ENCODE results near the gene NKX2-4. TPM values are rescaled to one million over a fixed set of nuclear protein-coding genes. Genes with fewer than 3 reads are reported as not detected.
A peak's percentile ranks its signal among the peaks of the same experiment; 100 is the strongest.

NKX2-4 gene
- polyA plus RNA-seq, 3 donors, result not detected

DNA sequence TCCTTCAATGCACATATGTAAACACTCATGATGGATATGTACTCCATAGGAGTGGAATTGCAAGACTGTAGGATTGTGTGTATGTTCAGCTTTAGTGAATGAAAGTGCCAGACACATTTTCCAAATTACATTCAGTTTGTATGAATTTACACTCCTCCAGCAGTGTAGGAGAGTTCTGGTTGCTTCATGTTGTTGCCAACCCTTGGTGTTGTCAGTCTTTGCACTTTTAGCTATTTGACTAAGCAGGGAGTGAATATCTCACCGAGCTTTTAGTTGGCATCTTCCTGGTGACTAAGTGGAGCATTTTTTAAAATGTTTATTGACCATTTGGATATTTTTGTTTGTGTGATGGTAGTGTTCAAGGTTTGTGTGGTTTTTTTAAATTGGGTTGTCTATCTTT lies 23.9 kb downstream of the NKX2-4 start:
- peaks cover 93% of the 10 kb centered on the region for H4K20me1 ChIP-seq (ENCODE audit: insufficient read depth, low read length)
- TF ChIP-seq, protein P1, sequence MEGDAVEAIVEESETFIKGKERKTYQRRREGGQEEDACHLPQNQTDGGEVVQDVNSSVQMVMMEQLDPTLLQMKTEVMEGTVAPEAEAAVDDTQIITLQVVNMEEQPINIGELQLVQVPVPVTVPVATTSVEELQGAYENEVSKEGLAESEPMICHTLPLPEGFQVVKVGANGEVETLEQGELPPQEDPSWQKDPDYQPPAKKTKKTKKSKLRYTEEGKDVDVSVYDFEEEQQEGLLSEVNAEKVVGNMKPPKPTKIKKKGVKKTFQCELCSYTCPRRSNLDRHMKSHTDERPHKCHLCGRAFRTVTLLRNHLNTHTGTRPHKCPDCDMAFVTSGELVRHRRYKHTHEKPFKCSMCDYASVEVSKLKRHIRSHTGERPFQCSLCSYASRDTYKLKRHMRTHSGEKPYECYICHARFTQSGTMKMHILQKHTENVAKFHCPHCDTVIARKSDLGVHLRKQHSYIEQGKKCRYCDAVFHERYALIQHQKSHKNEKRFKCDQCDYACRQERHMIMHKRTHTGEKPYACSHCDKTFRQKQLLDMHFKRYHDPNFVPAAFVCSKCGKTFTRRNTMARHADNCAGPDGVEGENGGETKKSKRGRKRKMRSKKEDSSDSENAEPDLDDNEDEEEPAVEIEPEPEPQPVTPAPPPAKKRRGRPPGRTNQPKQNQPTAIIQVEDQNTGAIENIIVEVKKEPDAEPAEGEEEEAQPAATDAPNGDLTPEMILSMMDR (IDR thresholded peaks at IDR 0.05), result no peak
- H3K4me2 ChIP-seq (replicated peaks; ENCODE audit: extremely low read depth, low read length, poor library complexity, severe bottlenecking), result no peak overlapping the region
- H3K27ac ChIP-seq (ENCODE audit: low read depth in 1 of 2, low read length in 2 of 2), result no peak overlapping the region
- H3K36me3 ChIP-seq (replicated peaks in 1 of 2; ENCODE audit: control insufficient read depth in 1 of 2, insufficient read depth in 2 of 2, low read length in 2 of 2), result peaks cover 60 to 79% of the 10 kb centered on the region in 2 donors
- Mint-ChIP-seq H3K4me1 (no peaks in the 10 kb centered on the region), H3K4me3 (no peak overlapping the region), H3K36me3 (peaks cover 65 to 83% of the 10 kb centered on the region in 2 donors), H3K27ac (no peak overlapping the region), H3K9me3 (no peaks in the 10 kb centered on the region), H3K27me3 (ENCODE audit: low read depth in 3 of 3) (no peaks in the 10 kb centered on the region)
- H3K27me3 ChIP-seq (ENCODE audit: control insufficient read depth in 2 of 2, insufficient read depth in 2 of 2, low read length in 2 of 2), result no peaks in the 10 kb centered on the region
- intact Hi-C loops (cut with micrococcal nuclease), result no loop called here
- DNase-seq, result no peak
- H3K9ac ChIP-seq (ENCODE audit: insufficient read depth, low read length, poor library complexity, severe bottlenecking), result no peak overlapping the region
- H3K4me1 ChIP-seq (ENCODE audit: control insufficient read depth in 1 of 2, insufficient read depth in 2 of 2, low read length in 2 of 2), result no peaks in the 10 kb centered on the region
- no peak overlapping the region for H3K4me3 ChIP-seq (replicated peaks in 1 of 3; ENCODE audit: low read depth in 2 of 3, low read length in 3 of 3)
- no peaks in the 10 kb centered on the region for H3K9me3 ChIP-seq (replicated peaks in 1 of 2; ENCODE audit: control insufficient read depth in 1 of 2, insufficient read depth in 1 of 2, low read length in 2 of 2)
- no CpG with 5 or more reads among the region's 1 CpG for WGBS (ENCODE audit: insufficient coverage)
- no peak overlapping the region for H2AFZ ChIP-seq (ENCODE audit: insufficient read depth, low read depth, low read length, poor library complexity, severe bottlenecking)
- H3K79me2 ChIP-seq (ENCODE audit: insufficient read depth, low read length), result peaks cover 23% of the 10 kb centered on the region

DNA sequence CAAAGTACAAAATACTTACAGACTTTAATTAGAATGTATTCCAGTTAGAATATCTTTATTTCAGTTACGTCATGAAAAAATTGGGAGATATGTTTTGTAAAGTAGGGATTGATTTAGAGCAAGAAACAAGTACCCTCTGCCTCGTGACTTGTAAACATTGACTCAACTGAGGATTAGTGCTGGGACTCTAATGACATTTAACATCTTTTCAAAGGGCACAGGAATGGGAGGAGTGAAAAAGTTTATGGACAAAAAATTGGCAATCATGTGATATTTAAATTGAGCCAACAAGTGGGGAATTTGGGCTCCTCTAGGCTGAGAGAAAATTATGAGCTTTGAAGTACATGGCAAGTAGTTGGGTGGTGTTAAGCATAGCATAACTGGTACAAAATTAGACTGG lies 25.3 kb downstream of the NKX2-4 start:
- no peaks in the 10 kb centered on the region for H3K9me3 Mint-ChIP-seq
- H2AFZ ChIP-seq (ENCODE audit: insufficient read depth, low read depth, low read length, poor library complexity, severe bottlenecking), result no peak overlapping the region

More for the DNA sequence above, 25.3 kb downstream of the NKX2-4 start:
- no peak overlapping the region for H3K27ac ChIP-seq (ENCODE audit: low read depth in 1 of 2, low read length in 2 of 2)
- no peaks in the 10 kb centered on the region for H3K9me3 ChIP-seq (replicated peaks in 1 of 2; ENCODE audit: control insufficient read depth in 1 of 2, insufficient read depth in 1 of 2, low read length in 2 of 2)
- TF ChIP-seq, protein P1 (IDR thresholded peaks at IDR 0.05), result no peak
- peaks cover 63 to 79% of the 10 kb centered on the region in 2 donors for H3K36me3 ChIP-seq (replicated peaks in 1 of 2; ENCODE audit: control insufficient read depth in 1 of 2, insufficient read depth in 2 of 2, low read length in 2 of 2)
- peaks cover 85% of the 10 kb centered on the region for H4K20me1 ChIP-seq (ENCODE audit: insufficient read depth, low read length)
- no peaks in the 10 kb centered on the region for H3K27me3 Mint-ChIP-seq (ENCODE audit: low read depth in 3 of 3)
- DNase-seq, result no peak
- H3K27ac Mint-ChIP-seq, result peak overlapping the region in 2 of 7 donors; percentile 20 to 37
- H3K27me3 ChIP-seq (ENCODE audit: control insufficient read depth in 2 of 2, insufficient read depth in 2 of 2, low read length in 2 of 2), result no peaks in the 10 kb centered on the region
- H3K4me1 Mint-ChIP-seq, result no peaks in the 10 kb centered on the region
- no peak overlapping the region for H3K9ac ChIP-seq (ENCODE audit: insufficient read depth, low read length, poor library complexity, severe bottlenecking)
- H3K4me1 ChIP-seq (ENCODE audit: control insufficient read depth in 1 of 2, insufficient read depth in 2 of 2, low read length in 2 of 2), result no peaks in the 10 kb centered on the region
- H3K4me2 ChIP-seq (replicated peaks; ENCODE audit: extremely low read depth, low read length, poor library complexity, severe bottlenecking), result no peak overlapping the region
- no peak overlapping the region for H3K4me3 Mint-ChIP-seq
- 100% methylated on average over 1 of the region's 2 CpGs for WGBS (ENCODE audit: insufficient coverage)
- intact Hi-C loops (cut with micrococcal nuclease), result no loop called here
- peaks cover 67 to 81% of the 10 kb centered on the region in 2 donors for H3K36me3 Mint-ChIP-seq
- H3K79me2 ChIP-seq (ENCODE audit: insufficient read depth, low read length), result peaks cover 18% of the 10 kb centered on the region
- no peak overlapping the region for H3K4me3 ChIP-seq (replicated peaks in 1 of 3; ENCODE audit: low read depth in 2 of 3, low read length in 3 of 3)

All from CD14-positive monocyte (primary cell).